Measurements from ENCODE around the gene NFKB2.

The NFKB2 gene

GRCh38 chr10:102409604-102410428, 14.3 kb downstream of the NFKB2 start:
- no peak for DNase-seq

DNA sequence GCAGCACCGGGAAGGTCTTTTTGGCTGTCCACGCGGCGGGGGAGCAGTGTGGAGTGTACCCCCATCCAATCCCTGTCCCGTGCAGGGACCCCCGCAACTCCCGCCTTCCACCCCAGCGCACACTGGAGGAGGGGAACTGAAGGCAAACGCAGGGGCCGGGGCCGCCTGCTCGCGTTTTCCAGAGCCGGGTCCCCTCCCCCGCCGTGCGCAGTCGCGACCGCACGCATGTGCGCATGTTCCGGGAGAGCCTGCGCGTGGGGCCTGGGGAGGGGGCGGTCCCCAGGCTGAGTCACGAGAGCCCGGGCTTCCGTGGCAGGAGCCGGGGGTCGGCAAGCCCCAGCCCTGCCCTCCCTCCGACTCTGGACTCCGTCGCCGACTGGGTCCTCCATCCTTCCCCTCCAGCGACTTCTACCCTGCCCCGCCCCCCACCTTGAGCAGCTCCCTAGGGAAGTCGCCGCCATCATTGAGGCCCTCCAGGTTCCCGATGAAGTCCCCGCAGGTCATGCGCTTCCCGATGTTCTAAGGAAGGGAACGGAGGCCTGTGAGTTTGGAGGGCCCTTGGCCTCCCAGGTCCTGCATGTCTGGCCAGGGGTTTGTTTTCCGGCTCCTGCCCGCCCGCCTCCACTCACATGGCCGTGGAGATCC, 15.0 kb downstream of the NFKB2 start:
- no peak for DNase-seq

DNA sequence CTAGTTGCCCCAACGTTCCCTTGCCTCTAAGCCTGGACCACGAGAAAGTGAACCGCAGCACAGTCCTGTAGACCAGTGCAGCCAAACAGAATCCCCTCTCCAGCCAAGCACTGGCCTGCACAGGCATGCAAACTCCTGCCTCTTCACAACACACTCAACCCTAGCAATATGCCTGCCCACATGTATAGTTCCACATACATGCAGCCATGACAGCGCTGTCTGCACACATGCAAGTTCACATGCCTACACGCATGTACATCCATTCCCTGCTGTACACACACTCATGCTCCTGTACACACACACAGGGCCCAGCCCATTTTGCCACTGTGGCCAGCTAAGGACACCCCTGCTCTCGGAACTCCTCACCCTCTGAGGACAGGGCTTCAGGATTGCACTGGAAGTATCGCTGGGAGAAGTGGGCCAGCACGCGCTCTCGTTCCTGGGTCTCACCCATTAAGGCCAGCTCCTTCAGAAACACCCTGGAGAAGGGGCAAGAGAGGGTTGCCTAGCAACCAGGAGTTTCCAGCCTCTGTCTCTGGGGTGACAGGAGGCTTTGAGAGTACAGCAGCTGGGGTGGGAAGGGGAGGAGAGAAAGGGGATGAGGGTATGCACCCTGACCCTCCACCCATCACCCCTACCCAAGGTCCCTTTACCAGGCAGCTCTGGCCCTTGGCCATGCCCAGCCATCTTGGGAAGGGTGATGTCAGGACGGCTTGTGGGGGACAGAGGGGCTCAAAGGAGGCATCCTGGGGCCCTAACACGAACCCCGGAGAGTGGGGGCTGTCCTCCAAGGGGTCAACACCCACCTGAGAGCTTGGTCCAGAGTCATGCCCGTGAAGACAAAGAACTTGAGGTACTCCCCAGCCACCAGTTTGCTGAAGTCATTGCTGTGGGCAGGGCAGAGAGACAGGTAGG, 16.1 kb downstream of the NFKB2 start:
- DNase-seq, result no peak

DNA sequence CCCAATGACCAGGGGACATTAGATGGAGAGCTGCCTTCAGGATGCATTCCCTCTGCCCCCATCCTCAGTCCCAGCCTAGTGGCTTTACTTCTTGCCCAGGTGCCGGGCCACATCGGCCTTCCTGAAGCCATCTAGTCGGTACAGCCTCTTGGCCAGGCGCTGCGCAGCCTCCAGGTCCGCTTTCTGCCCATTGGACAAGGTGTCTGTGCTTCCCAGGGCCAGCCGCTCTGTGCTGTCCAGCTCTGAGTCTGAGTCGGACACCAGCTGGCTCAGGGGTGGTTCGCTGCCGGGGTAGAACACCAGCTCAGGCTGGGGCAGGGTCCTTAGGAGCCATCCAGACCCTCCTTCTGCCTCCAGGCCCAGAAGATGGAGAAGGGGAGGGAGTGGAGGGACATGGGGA, 16.8 kb downstream of the NFKB2 start:
- DNase-seq, result no peak

GRCh38 chr10:102413053-102413705, 17.7 kb downstream of the NFKB2 start:
- DNase-seq, result peak; percentile 46

- DNase-seq, result no peak
These were observed 18.5 kb downstream of the NFKB2 start for GRCh38 chr10:102413806-102414561.

DNA sequence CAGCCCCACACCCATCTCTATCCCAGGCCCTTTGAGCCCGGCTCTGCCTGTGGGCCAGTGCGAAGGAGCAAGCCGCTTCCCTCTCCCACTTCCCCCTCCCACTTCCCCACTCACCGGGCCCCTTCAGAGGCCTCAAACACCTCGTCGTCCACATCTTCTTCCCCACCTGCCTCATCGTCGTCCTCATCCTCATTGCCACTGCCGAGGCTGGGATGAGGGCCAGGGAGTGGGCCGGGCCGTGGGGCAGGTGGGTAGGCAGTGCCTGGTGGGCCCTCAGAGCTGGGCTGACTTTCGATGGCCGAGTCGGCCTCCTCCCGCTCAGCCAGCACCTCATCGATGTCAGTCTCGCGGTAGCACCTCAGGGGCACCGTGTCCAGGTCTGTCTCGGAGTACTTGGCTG, 19.2 kb downstream of the NFKB2 start:
- DNase-seq, result no peak

DNA sequence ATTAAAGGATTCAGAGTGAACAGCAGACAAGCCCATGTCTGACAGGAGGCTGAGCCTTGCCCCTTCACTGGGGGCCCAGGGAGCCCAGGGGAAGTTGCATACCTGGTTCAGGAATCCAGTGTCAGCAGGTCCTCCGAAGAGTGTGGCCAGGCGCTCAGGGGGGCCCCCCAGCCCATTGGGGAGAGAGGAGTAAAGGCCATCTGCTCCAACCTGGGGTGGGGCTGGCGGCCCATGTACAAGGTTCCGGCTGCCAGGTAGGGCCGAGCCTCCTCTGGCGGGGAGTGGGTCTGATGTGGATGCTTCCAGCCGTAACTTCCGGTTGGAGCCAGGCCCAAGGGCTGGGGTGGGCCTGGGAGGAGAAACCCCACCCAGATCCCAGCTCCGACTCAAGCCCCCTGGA, 20.8 kb downstream of the NFKB2 start:
- DNase-seq, result no peak

GRCh38 chr10:102416695-102417094, 21.2 kb downstream of the NFKB2 start:
- no peak for DNase-seq

GRCh38 chr10:102418622-102419268, 23.2 kb downstream of the NFKB2 start, which contains the start of gene PSD:
PSD (minus strand) TSS chr10:102418785; CDS start chr10:102417038, 1,747 bp downstream.
- DNase-seq, result peak; percentile 77

DNA sequence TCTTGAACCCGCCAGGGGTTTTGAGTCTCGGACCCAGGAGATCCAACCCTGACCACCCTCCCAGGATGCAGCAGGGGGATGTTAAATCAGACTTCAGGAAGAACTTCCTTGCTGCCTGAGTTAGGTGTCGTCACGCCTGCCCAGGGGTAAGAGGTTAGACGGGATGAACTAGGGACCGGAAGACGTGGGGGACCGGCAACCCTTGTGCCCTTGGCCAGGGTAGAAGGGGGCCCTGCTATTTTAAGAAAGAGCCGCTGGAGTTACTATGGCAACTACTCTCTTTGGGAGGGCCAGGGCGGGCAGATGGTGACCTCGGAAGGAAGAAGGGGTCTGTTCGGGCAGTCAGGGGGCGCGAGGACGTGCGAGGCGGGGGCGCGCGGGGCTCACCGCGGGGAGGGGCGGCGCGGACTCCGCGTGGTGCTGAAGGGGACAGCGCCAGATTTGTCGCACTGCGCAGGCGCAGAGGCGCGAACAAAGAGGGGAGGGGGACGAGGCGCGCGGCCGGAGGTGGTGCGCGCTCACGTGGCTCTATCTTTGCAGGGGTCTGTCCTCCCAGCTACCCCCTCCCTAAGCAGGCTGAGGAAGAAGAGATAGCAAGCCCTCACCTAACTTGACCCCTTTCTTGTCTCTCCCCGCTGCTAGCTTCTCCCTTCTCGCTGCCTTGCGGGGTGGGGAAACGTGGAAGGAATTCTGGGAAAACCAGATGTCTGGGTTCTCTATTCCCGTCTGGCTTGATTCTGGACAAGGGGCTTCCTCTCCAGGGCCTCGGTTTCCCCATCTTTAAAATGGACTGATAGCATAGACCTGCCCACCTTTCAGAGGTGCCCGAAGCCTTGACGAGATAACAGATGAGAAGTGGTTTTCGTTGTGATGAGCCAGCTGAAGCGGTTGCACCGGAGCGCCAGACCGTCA, 24.0 kb downstream of the NFKB2 start:
- peak; percentile 69 for DNase-seq

GRCh38 chr10:102420181-102420713, 24.7 kb downstream of the NFKB2 start:
- no peak for DNase-seq

GRCh38 chr10:102420714-102421506, 25.4 kb downstream of the NFKB2 start, which contains the start of gene FBXL15:
FBXL15 (plus strand) TSS chr10:102420836; CDS start chr10:102421130, 294 bp downstream.
- DNase-seq, result peak; percentile 91

DNA sequence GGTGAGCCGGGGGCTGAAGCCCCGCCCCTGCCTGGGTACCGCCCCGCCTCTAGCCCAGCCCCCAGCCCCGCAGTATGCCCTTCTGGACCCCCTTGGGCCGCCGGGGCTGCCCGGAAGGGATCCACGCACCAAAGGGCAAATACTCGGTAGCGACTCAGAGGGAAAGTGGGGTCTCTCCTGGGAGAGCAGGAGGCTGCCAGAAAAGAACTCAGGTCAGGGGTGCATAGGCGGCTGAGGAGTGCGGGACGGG, 25.9 kb downstream of the NFKB2 start:
- DNase-seq, result no peak

DNA sequence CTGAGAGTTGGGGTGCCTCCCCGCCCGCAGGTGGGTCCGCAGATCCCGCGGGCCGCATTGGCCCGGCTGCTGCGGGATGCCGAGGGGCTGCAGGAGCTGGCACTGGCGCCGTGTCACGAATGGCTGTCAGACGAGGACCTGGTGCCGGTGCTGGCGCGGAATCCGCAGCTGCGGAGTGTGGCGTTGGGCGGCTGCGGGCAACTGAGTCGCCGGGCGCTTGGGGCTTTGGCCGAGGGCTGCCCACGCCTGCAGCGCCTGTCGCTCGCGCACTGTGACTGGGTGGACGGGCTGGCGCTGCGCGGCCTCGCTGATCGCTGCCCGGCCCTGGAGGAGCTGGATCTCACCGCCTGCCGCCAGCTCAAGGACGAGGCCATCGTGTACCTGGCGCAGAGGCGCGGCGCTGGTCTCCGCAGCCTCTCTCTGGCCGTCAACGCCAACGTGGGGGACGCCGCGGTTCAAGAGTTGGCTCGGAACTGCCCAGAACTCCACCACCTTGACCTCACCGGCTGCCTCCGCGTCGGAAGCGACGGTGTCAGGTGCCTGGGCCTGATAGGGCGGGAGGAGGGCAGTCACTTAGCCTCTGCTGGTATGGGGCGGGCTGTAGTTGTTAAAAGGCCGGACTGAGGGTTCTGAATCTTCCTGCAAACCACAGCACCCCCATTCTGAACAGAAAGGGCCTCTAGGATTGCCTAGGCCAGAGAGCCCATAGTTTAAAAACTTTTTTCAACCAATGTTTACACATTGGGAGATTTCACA, 26.4 kb downstream of the NFKB2 start:
- no peak for DNase-seq

- no peak for DNase-seq
These were observed 27.1 kb downstream of the NFKB2 start for GRCh38 chr10:102422545-102423129.

GRCh38 chr10:102423372-102423968, 28.0 kb downstream of the NFKB2 start:
- no peak for DNase-seq

- DNase-seq, result no peak
These were observed 28.6 kb downstream of the NFKB2 start for GRCh38 chr10:102424145-102424544.

Data from NCI-H1694 treated with DMSO at 0.1 percent for 48 hours (cell line).